IPS-18a (cell line): ENCODE data around the gene KERA.

Source experiments
- H3K27ac ChIP-seq: one replicate; pipeline ENCODE4 v1.5.1; 2013; ENCODE audit warnings: low read length
- H3K27me3 ChIP-seq: one replicate; pipeline ENCODE4 v1.6.1; 2013; ENCODE audit warnings: mild to moderate bottlenecking, low read length; ENCODE audit not compliant: control insufficient read depth, insufficient read depth
- H3K36me3 ChIP-seq: one replicate; pipeline ENCODE4 v1.6.1; 2013; ENCODE audit warnings: low read depth, low read length; ENCODE audit not compliant: control insufficient read depth
- H3K4me1 ChIP-seq: one replicate; pipeline ENCODE4 v1.6.1; 2013; ENCODE audit warnings: low read depth, low read length; ENCODE audit not compliant: control insufficient read depth
- H3K4me3 ChIP-seq: one replicate; pipeline ENCODE4 v1.5.1; 2013; ENCODE audit warnings: low read length
- H3K9ac ChIP-seq: one replicate; pipeline ENCODE4 v1.6.1; 2013; ENCODE audit warnings: mild to moderate bottlenecking, low read length, moderate library complexity
- H3K9me3 ChIP-seq: one replicate; pipeline ENCODE4 v1.6.1; 2013; ENCODE audit warnings: low read depth, low read length; ENCODE audit not compliant: control insufficient read depth

KERA gene

GRCh38 chr12:91040096-91040755, 17.6 kb downstream of the KERA start:
- H3K27ac ChIP-seq: no peak overlapping the region
- no peaks in the 10 kb centered on the region for H3K27me3 ChIP-seq

GRCh38 chr12:91037276-91037675, 20.5 kb downstream of the KERA start:
- no peaks in the 10 kb centered on the region for H3K9me3 ChIP-seq
- no peaks in the 10 kb centered on the region for H3K4me1 ChIP-seq
- H3K36me3 ChIP-seq: no peaks in the 10 kb centered on the region
- H3K27me3 ChIP-seq: no peaks in the 10 kb centered on the region
- H3K4me3 ChIP-seq: no peak overlapping the region
- no peak overlapping the region for H3K9ac ChIP-seq
- no peak overlapping the region for H3K27ac ChIP-seq

More at GRCh38 chr12:91040096-91040755, 17.6 kb downstream of the KERA start:
- no peak overlapping the region for H3K4me3 ChIP-seq
- H3K9ac ChIP-seq: no peak overlapping the region
- no peaks in the 10 kb centered on the region for H3K36me3 ChIP-seq
- no peaks in the 10 kb centered on the region for H3K9me3 ChIP-seq
- no peaks in the 10 kb centered on the region for H3K4me1 ChIP-seq

GRCh38 chr12:91033251-91033650, 24.6 kb downstream of the KERA start:
- Histone ChIP-seq H3K36me3 (no peaks in the 10 kb centered on the region), H3K27ac (no peak overlapping the region), H3K27me3 (no peaks in the 10 kb centered on the region), H3K9me3 (no peaks in the 10 kb centered on the region), H3K9ac (no peak overlapping the region), H3K4me3 (no peak overlapping the region), H3K4me1 (no peaks in the 10 kb centered on the region)

- H3K27ac ChIP-seq: no peak overlapping the region
- no peaks in the 10 kb centered on the region for H3K36me3 ChIP-seq
Observed at GRCh38 chr12:91023326-91024004, 34.4 kb downstream of the KERA start.

GRCh38 chr12:91021076-91021475, 36.7 kb downstream of the KERA start:
- H3K27me3 ChIP-seq: no peaks in the 10 kb centered on the region
- no peaks in the 10 kb centered on the region for H3K36me3 ChIP-seq
- H3K4me1 ChIP-seq: no peaks in the 10 kb centered on the region
- H3K27ac ChIP-seq: no peak overlapping the region
- no peak overlapping the region for H3K9ac ChIP-seq
- no peak overlapping the region for H3K4me3 ChIP-seq
- no peaks in the 10 kb centered on the region for H3K9me3 ChIP-seq

More at GRCh38 chr12:91023326-91024004, 34.4 kb downstream of the KERA start:
- H3K4me3 ChIP-seq: no peak overlapping the region
- H3K9ac ChIP-seq: no peak overlapping the region
- H3K27me3 ChIP-seq: no peaks in the 10 kb centered on the region
- H3K9me3 ChIP-seq: no peaks in the 10 kb centered on the region
- no peaks in the 10 kb centered on the region for H3K4me1 ChIP-seq

- Histone ChIP-seq H3K27ac (no peak overlapping the region), H3K36me3 (no peaks in the 10 kb centered on the region), H3K9ac (no peak overlapping the region), H3K4me1 (no peaks in the 10 kb centered on the region), H3K4me3 (no peak overlapping the region), H3K27me3 (no peaks in the 10 kb centered on the region), H3K9me3 (no peaks in the 10 kb centered on the region)
Observed at GRCh38 chr12:91019455-91019854, 38.4 kb downstream of the KERA start.

- H3K36me3 ChIP-seq: no peaks in the 10 kb centered on the region
- H3K27me3 ChIP-seq: no peaks in the 10 kb centered on the region
- H3K9me3 ChIP-seq: no peaks in the 10 kb centered on the region
Observed at GRCh38 chr12:91017511-91018263, 40.1 kb downstream of the KERA start.

GRCh38 chr12:91017043-91017442, 40.8 kb downstream of the KERA start:
- Histone ChIP-seq H3K27me3 (no peaks in the 10 kb centered on the region), H3K27ac (no peak overlapping the region), H3K4me3 (no peak overlapping the region)

More at GRCh38 chr12:91017511-91018263, 40.1 kb downstream of the KERA start:
- Histone ChIP-seq H3K27ac (no peak overlapping the region), H3K4me1 (no peaks in the 10 kb centered on the region), H3K4me3 (no peak overlapping the region), H3K9ac (no peak overlapping the region)

GRCh38 chr12:91009319-91009950, 48.4 kb downstream of the KERA start:
- Histone ChIP-seq H3K27ac (no peak overlapping the region), H3K9ac (no peak overlapping the region), H3K9me3 (no peaks in the 10 kb centered on the region), H3K36me3 (no peaks in the 10 kb centered on the region), H3K4me3 (no peak overlapping the region), H3K4me1 (no peaks in the 10 kb centered on the region), H3K27me3 (no peaks in the 10 kb centered on the region)

More at GRCh38 chr12:91017043-91017442, 40.8 kb downstream of the KERA start:
- Histone ChIP-seq H3K9me3 (no peaks in the 10 kb centered on the region), H3K9ac (no peak overlapping the region), H3K36me3 (no peaks in the 10 kb centered on the region), H3K4me1 (no peaks in the 10 kb centered on the region)

GRCh38 chr12:91007531-91008290, 50.1 kb downstream of the KERA start:
- Histone ChIP-seq H3K27me3 (no peaks in the 10 kb centered on the region), H3K27ac (no peak overlapping the region), H3K4me1 (no peaks in the 10 kb centered on the region), H3K9ac (no peak overlapping the region), H3K9me3 (no peaks in the 10 kb centered on the region), H3K36me3 (no peaks in the 10 kb centered on the region), H3K4me3 (no peak overlapping the region)

GRCh38 chr12:91004872-91005271, 53.0 kb downstream of the KERA start, which contains the start of gene EPYC:
Gene EPYC (minus strand): TSS chr12:91004972. CDS start chr12:91002565, 2,407 bp downstream.
- H3K9ac ChIP-seq: no peak within 1 kb of the TSS
- no peaks in the 10 kb centered on the region for H3K36me3 ChIP-seq
- no peaks in the 10 kb centered on the region for H3K9me3 ChIP-seq
- no peaks in the 10 kb centered on the region for H3K4me1 ChIP-seq
- no peak within 1 kb of the TSS for H3K27ac ChIP-seq
- no peaks in the 10 kb centered on the region for H3K27me3 ChIP-seq
- H3K4me3 ChIP-seq: no peak within 1 kb of the TSS
